Measurements from ENCODE around the gene KIF6. TPM values are rescaled to one million over a fixed set of nuclear protein-coding genes. Genes with fewer than 3 reads are reported as not detected.

Gene KIF6
- total RNA-seq, 1 experiment from 2014 or later: not detected

DNA sequence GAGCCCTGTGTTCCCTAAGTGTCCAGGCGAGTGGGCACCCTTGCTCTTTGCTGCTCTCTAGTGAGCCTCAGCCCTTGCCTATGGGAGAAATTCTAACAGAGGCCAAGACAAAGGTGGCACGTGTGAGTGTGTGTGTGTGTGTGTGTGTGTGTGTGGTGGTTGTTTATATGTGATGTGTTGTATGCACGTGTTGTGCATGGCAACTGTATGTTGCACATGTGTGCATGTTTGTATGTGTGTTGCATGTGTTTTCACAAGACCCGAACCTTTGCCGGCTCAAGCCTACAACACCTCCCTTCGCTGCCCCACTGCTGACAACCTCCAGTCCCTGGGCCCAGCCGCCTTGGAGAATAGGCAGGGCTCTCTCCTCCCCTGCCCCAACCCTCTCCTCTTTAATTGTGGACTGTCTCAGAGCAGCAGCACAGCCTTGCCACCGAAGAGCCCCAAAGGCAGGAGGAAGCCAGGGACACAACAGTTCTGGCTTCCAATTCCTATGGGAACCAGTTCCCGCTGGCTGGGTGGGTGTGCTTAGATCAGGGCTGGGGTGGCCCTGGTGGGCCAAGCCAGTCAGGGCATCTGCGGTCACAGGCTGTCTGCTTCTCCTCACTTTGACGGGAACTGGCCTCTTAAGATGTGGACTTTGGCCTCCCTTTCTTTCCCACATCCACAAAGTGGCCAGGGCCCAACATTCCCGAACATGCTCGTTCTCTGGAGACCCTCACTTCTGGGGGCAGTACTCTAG is 405.4 kb downstream of the KIF6 start:
- no peaks in the 10 kb centered on the region for H3K4me1 ChIP-seq (ENCODE audit: control insufficient read depth, insufficient read depth, low read length)
- no peaks in the 10 kb centered on the region for H3K9me3 ChIP-seq (ENCODE audit: control insufficient read depth, insufficient read depth, low read depth, low read length)
- ChIA-PET CTCF (interaction anchor here (0.6 kb wide), 1 partner anchor 181 kb away, joined by 6 read pairs; no protein-coding TSS in a partner anchor), POLR2A (no interaction called here)
- H3K27ac ChIP-seq (ENCODE audit: low read length): no peak overlapping the region
- BruUV-seq (replicated peaks): no TSS peak
- H3K27me3 ChIP-seq (ENCODE audit: control insufficient read depth, insufficient read depth, low read length): peaks cover 2% of the 10 kb centered on the region; the same call in 1 of the 2 replicates
- no peak overlapping the region for H3K4me3 ChIP-seq (ENCODE audit: low read depth in 2 of 2, low read length in 2 of 2)
- intact Hi-C loops (cut with micrococcal nuclease; ENCODE audit: unreplicated experiment) (no loop called here), in situ Hi-C loops (cut with HindIII; ENCODE audit: low pct_unique_long_range_greater_than_20kb, low sequenced_read_pairs) (no loop called here)
- no peak for ATAC-seq
- no peak for DNase-seq (ENCODE audit: low read depth, low spot score)
- TF ChIP-seq POLR2AphosphoS5 (IDR thresholded peaks at IDR 0.05; ENCODE audit: low read depth, low read length) (no peak), SIN3A (IDR thresholded peaks at IDR 0.05; ENCODE audit: borderline replicate concordance, insufficient read depth, low read depth, low read length) (no peak), TCF7L2 (IDR thresholded peaks at IDR 0.05; ENCODE audit: low read depth, low read length) (no peak)
- TF ChIP-seq, protein P1, sequence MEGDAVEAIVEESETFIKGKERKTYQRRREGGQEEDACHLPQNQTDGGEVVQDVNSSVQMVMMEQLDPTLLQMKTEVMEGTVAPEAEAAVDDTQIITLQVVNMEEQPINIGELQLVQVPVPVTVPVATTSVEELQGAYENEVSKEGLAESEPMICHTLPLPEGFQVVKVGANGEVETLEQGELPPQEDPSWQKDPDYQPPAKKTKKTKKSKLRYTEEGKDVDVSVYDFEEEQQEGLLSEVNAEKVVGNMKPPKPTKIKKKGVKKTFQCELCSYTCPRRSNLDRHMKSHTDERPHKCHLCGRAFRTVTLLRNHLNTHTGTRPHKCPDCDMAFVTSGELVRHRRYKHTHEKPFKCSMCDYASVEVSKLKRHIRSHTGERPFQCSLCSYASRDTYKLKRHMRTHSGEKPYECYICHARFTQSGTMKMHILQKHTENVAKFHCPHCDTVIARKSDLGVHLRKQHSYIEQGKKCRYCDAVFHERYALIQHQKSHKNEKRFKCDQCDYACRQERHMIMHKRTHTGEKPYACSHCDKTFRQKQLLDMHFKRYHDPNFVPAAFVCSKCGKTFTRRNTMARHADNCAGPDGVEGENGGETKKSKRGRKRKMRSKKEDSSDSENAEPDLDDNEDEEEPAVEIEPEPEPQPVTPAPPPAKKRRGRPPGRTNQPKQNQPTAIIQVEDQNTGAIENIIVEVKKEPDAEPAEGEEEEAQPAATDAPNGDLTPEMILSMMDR (IDR thresholded peaks at IDR 0.05): no peak
- TF ChIP-seq, protein P2, sequence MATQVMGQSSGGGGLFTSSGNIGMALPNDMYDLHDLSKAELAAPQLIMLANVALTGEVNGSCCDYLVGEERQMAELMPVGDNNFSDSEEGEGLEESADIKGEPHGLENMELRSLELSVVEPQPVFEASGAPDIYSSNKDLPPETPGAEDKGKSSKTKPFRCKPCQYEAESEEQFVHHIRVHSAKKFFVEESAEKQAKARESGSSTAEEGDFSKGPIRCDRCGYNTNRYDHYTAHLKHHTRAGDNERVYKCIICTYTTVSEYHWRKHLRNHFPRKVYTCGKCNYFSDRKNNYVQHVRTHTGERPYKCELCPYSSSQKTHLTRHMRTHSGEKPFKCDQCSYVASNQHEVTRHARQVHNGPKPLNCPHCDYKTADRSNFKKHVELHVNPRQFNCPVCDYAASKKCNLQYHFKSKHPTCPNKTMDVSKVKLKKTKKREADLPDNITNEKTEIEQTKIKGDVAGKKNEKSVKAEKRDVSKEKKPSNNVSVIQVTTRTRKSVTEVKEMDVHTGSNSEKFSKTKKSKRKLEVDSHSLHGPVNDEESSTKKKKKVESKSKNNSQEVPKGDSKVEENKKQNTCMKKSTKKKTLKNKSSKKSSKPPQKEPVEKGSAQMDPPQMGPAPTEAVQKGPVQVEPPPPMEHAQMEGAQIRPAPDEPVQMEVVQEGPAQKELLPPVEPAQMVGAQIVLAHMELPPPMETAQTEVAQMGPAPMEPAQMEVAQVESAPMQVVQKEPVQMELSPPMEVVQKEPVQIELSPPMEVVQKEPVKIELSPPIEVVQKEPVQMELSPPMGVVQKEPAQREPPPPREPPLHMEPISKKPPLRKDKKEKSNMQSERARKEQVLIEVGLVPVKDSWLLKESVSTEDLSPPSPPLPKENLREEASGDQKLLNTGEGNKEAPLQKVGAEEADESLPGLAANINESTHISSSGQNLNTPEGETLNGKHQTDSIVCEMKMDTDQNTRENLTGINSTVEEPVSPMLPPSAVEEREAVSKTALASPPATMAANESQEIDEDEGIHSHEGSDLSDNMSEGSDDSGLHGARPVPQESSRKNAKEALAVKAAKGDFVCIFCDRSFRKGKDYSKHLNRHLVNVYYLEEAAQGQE (IDR thresholded peaks at IDR 0.05; ENCODE audit: insufficient read depth in 1 of 2, low read depth in 2 of 2, low read length in 1 of 2): no peak
- H3K36me3 ChIP-seq (ENCODE audit: control insufficient read depth, insufficient read depth, low read length): no peaks in the 10 kb centered on the region

DNA sequence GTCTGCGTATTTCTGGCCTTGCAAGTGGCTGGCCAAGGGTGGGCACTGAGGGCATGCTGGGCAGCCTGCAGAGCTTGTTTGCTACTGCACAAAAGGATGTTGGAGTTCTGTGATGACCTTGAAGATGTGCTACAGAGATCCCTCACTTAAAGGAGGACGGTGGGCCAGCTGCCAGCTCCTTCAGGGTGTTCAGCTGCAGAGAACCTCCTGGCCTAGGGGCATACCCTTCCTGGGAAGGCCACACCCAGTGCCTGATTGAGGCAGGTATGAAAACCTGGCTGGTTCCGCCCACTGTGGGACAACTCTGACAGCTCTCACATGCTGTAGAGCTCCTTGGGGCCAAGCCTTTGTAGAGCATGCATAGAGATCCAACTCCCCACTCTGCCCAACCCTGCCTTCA is 408.0 kb downstream of the KIF6 start:
- Histone ChIP-seq H3K4me1 (ENCODE audit: control insufficient read depth, insufficient read depth, low read length) (no peaks in the 10 kb centered on the region), H3K27ac (ENCODE audit: low read length) (no peak overlapping the region), H3K9me3 (ENCODE audit: control insufficient read depth, insufficient read depth, low read depth, low read length) (no peaks in the 10 kb centered on the region), H3K4me3 (ENCODE audit: low read depth in 2 of 2, low read length in 2 of 2) (no peak overlapping the region), H3K36me3 (ENCODE audit: control insufficient read depth, insufficient read depth, low read length) (no peaks in the 10 kb centered on the region), H3K27me3 (ENCODE audit: control insufficient read depth, insufficient read depth, low read length) (peaks cover 2% of the 10 kb centered on the region; the same call in 1 of the 2 replicates)
- ATAC-seq: no peak
- no TSS peak for BruUV-seq (replicated peaks)
- in situ Hi-C loops (cut with HindIII; ENCODE audit: low pct_unique_long_range_greater_than_20kb, low sequenced_read_pairs): no loop called here
- CTCF ChIA-PET: interaction anchor here (0.6 kb wide), 1 partner anchor 493 kb away, joined by 3 read pairs; no protein-coding TSS in a partner anchor
- POLR2A ChIA-PET: no interaction called here
- no peak for DNase-seq (ENCODE audit: low read depth, low spot score)
- intact Hi-C loops (cut with micrococcal nuclease; ENCODE audit: unreplicated experiment): no loop called here
- TF ChIP-seq POLR2AphosphoS5 (IDR thresholded peaks at IDR 0.05; ENCODE audit: low read depth, low read length): no peak
- TF ChIP-seq SIN3A (IDR thresholded peaks at IDR 0.05; ENCODE audit: borderline replicate concordance, insufficient read depth, low read depth, low read length): no peak
- TF ChIP-seq, protein P1 (IDR thresholded peaks at IDR 0.05): no peak

All from Panc1 (cell line).